HCT116 (cell line): ENCODE results near the gene NOL4L. TPM values are rescaled to one million over a fixed set of nuclear protein-coding genes. Genes with fewer than 3 reads are reported as not detected.

Experiments
- ATAC-seq: fragments of 200-7000 bp; cut with Tn5 transposase; 2 replicates; pipeline ENCODE4 v1.9.1; 2020; ENCODE audit warnings: mild to moderate bottlenecking, moderate library complexity
- BruUV-seq: library from RNA; stranded (reverse); fragments of 400-500 nt; replicated peaks from 2 replicates; lab custom pipeline; 2021; lab: Mats Ljungman, UMichigan
- CTCF ChIA-PET: fragments of 300-600 bp; sonication (Branson Sonifier 250); formaldehyde crosslinking; loops from one replicate; lab custom pipeline; 2021; ENCODE audit warnings: antibody characterized with exemption; lab: Charles Lee
- POLR2A ChIA-PET: fragments of 300-600, 350-600 bp; sonication (Branson Sonifier 250); formaldehyde crosslinking; loops from one replicate; lab custom pipeline; 2021; ENCODE audit warnings: antibody characterized with exemption; lab: Charles Lee
- RAD21 ChIA-PET, 2 experiments: fragments of 300-600 bp; sonication (Branson Sonifier 250); formaldehyde crosslinking; loops; one replicate each; lab custom pipeline; 2023; ENCODE audit warnings: low total read pairs in 2 of 2; ENCODE audit not compliant: uncharacterized antibody in 2 of 2, unreplicated experiment in 2 of 2, low non-redundant PET in 1 of 2; lab: Charles Lee
- DNase-seq: peaks from one replicate; pipeline ENCODE4 v3.0.0-alpha.2; 2010; ENCODE audit warnings: low read depth, low spot score
- H2AFZ ChIP-seq: fragments of 200-600 bp; shearing (Covaris generic), sonication (generic); 2 replicates; pipeline ENCODE4 v1.6.1; 2017; ENCODE audit warnings: low read depth, mixed run types, mixed read lengths, antibody characterized with exemption, low read length; ENCODE audit not compliant: poor library complexity, severe bottlenecking
- H3K27ac ChIP-seq: 2 replicates; pipeline ENCODE4 v1.5.1; 2012; ENCODE audit warnings: low read depth, low read length
- H3K27me3 ChIP-seq: fragments of 200-600 bp; sonication (generic); 2 replicates; pipeline ENCODE4 v1.6.1; 2016; ENCODE audit warnings: mixed run types, low read length, mixed read lengths; ENCODE audit not compliant: insufficient read depth
- H3K36me3 ChIP-seq, 2 experiments: fragments of 200-500 bp in 1 of 2; fragments of 200-600 bp in 1 of 2; sonication (Bioruptor generic) in 1 of 2; sonication (generic) in 1 of 2; 2 replicates each; pipeline versions ENCODE4 v1.5.1 to v1.6.1; 2014 to 2016; ENCODE audit warnings: low read length in 2 of 2, inconsistent platforms in 1 of 2, mixed read lengths in 1 of 2, mixed run types in 1 of 2; ENCODE audit not compliant: insufficient read depth in 2 of 2, control insufficient read depth in 1 of 2
- H3K4me1 ChIP-seq, 2 experiments: fragments of 200-600 bp in 1 of 2; sonication (generic) in 1 of 2; 2 replicates each; pipeline versions ENCODE4 v1.5.1 to v1.6.1; 2012 to 2017; ENCODE audit warnings: low read length in 2 of 2, inconsistent platforms in 1 of 2, mild to moderate bottlenecking in 1 of 2, mixed read lengths in 1 of 2, mixed run types in 1 of 2, moderate library complexity in 1 of 2; ENCODE audit not compliant: insufficient read depth in 2 of 2, control insufficient read depth in 1 of 2
- H3K4me2 ChIP-seq: fragments of 200-600 bp; sonication (generic); 2 replicates; pipeline ENCODE4 v1.6.1; 2017; ENCODE audit warnings: mixed run types, low read length, mixed read lengths
- H3K4me3 ChIP-seq, 2 experiments: fragments of 200-600 bp in 1 of 2; sonication (generic) in 1 of 2; replicated peaks in 1 of 2; 2 replicates each; pipeline ENCODE4 v1.5.1; 2011 to 2016; ENCODE audit warnings: low read length in 2 of 2, control low read depth in 1 of 2, low read depth in 1 of 2, mild to moderate bottlenecking in 1 of 2, mixed read lengths in 1 of 2, mixed run types in 1 of 2
- H3K79me2 ChIP-seq: fragments of 200-600 bp; sonication (generic); 2 replicates; pipeline ENCODE4 v1.6.1; 2017; ENCODE audit warnings: mild to moderate bottlenecking, mixed run types, low read length, moderate library complexity, mixed read lengths; ENCODE audit not compliant: insufficient read depth
- H3K9ac ChIP-seq: fragments of 200-600 bp; sonication (generic); 2 replicates; pipeline ENCODE4 v1.6.1; 2016; ENCODE audit warnings: low read length, mixed read lengths
- H3K9me2 ChIP-seq: fragments of 200-600 bp; sonication (generic), shearing (Covaris generic); 2 replicates; pipeline ENCODE4 v1.6.1; 2017; ENCODE audit warnings: mixed run types, mild to moderate bottlenecking, moderate library complexity; ENCODE audit not compliant: insufficient read depth
- H3K9me3 ChIP-seq, 2 experiments: fragments of 200-500 bp in 1 of 2; fragments of 200-600 bp in 1 of 2; sonication (Bioruptor generic) in 1 of 2; sonication (generic) in 1 of 2; 2 replicates each; pipeline ENCODE4 v1.6.1; 2014 to 2017; ENCODE audit warnings: low read length in 2 of 2, mixed read lengths in 2 of 2, inconsistent platforms in 1 of 2, low read depth in 1 of 2, mild to moderate bottlenecking in 1 of 2, mixed run types in 1 of 2, moderate library complexity in 1 of 2; ENCODE audit not compliant: control insufficient read depth in 1 of 2, insufficient read depth in 1 of 2
- H4K20me1 ChIP-seq: fragments of 200-600 bp; sonication (generic), shearing (Covaris generic); 2 replicates; pipeline ENCODE4 v1.6.1; 2017; ENCODE audit warnings: mixed run types, mild to moderate bottlenecking, moderate library complexity; ENCODE audit not compliant: insufficient read depth
- CBX3 ChIP-seq: IDR thresholded peaks from 2 replicates; pipeline ENCODE4 v1.6.1; 2012; ENCODE audit warnings: low read depth
- EGR1 ChIP-seq: IDR thresholded peaks from 2 replicates; pipeline ENCODE4 v1.6.1; 2012; ENCODE audit warnings: low read depth
- EZH2 ChIP-seq: fragments of 200-600 bp; sonication (generic); IDR thresholded peaks from 2 replicates; pipeline ENCODE4 v1.6.1; 2017; ENCODE audit warnings: antibody characterized with exemption, mixed run types
- EZH2phosphoT487 ChIP-seq: fragments of 200-600 bp; IDR thresholded peaks from 2 replicates; pipeline ENCODE4 v1.6.1; 2018; ENCODE audit warnings: antibody characterized with exemption, borderline replicate concordance
- JUND ChIP-seq: IDR thresholded peaks from 2 replicates; pipeline ENCODE4 v1.6.1; 2012
- POLR2AphosphoS5 ChIP-seq: IDR thresholded peaks from 2 replicates; pipeline ENCODE4 v1.6.1; 2011; ENCODE audit warnings: mild to moderate bottlenecking, low read depth, low read length, moderate library complexity
- RAD21 ChIP-seq: IDR thresholded peaks from 2 replicates; pipeline ENCODE4 v1.6.1; 2012; ENCODE audit warnings: low read depth, mild to moderate bottlenecking
- SIN3A ChIP-seq: IDR thresholded peaks from 2 replicates; pipeline ENCODE4 v1.6.1; 2012; ENCODE audit warnings: low read depth
- TCF7L2 ChIP-seq: IDR thresholded peaks from 2 replicates; pipeline ENCODE4 v1.7.0; 2011; ENCODE audit warnings: borderline replicate concordance, inconsistent platforms; ENCODE audit not compliant: insufficient read depth, insufficient read length; ENCODE audit errors: extremely low read depth
- YY1 ChIP-seq: IDR thresholded peaks from 2 replicates; pipeline ENCODE4 v1.6.1; 2011; ENCODE audit warnings: low read length, low read depth, moderate library complexity, mild to moderate bottlenecking; ENCODE audit not compliant: insufficient replicate concordance; ENCODE audit errors: extremely low read depth
- ZFX ChIP-seq: fragments of 450-650 bp; IDR thresholded peaks from 2 replicates; pipeline ENCODE4 v1.6.1; 2017
- ZNF274 ChIP-seq: fragments of 200-500 bp; sonication (Bioruptor generic); IDR thresholded peaks from 2 replicates; pipeline ENCODE4 v1.6.1; 2014; ENCODE audit warnings: mild to moderate bottlenecking, low read depth, low read length, inconsistent platforms
- intact Hi-C: fragments of 100-400 bp; cut with micrococcal nuclease; formaldehyde crosslinking; loops from 2 replicates; pipeline ENCODE4 v1.10.0; 2022
- total RNA-seq: library from RNA; stranded (reverse); gene quantifications from one replicate; pipeline ENCODE4 v1.2.1, GENCODE V29; 2021; ENCODE audit not compliant: unreplicated experiment

The NOL4L gene
- total RNA-seq, 1 experiment from 2014 or later, result 5.9 TPM

DNA sequence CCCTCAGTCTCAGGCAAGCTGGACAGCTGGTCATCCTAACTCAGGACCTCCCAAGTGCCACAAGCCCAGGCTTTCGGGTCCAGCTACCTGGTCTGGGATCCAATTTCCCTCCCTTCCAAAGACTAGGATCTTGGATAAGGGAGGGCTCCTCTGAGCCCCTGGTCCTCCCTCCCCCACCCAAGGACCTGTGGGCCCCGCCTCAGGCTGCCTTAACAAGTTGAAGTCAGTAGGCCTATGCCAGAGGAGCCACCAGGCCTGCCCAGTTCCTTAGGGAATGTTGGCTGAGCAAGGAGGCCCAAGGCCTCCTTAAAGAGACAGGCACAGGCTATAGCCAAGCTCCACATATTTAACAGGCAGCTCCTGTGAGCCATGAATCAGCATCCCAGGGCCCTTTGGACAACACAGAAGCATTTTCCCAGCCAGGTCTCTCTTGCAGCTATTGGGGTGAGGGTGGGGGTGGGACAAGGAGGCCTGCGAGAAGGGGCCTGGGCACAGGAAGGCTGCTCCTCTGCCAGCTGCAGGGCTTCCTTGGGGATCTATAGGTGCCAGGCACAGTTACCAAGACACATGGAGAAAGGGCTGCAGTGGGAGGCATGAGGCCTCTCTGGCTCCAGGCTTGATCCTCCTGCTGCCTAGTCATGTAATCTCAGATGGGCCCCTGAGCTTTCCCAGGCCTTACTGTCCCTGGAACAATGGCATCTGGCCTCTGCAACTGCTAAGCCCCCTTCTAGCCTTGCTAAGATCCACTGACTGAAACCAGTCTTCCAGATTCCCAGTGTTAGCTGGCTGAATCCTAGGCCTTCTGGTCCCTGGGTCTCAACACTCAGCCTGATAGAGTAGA, 27.4 kb upstream of the NOL4L start:
- DNase-seq, result no peak
- Histone ChIP-seq H3K4me1 (no peaks in the 10 kb centered on the region), H3K4me2 (no peak overlapping the region), H3K9me2 (no peaks in the 10 kb centered on the region), H2AFZ (no peak overlapping the region), H3K4me3 (no peak overlapping the region), H3K9ac (no peak overlapping the region), H3K27ac (no peak overlapping the region), H3K36me3 (no peaks in the 10 kb centered on the region), H3K79me2 (no peaks in the 10 kb centered on the region), H3K9me3 (no peaks in the 10 kb centered on the region), H4K20me1 (no peaks in the 10 kb centered on the region), H3K27me3 (no peaks in the 10 kb centered on the region)
- intact Hi-C loops, result no loop called here
- no TSS peak for BruUV-seq
- no peak for ATAC-seq
- TF ChIP-seq EZH2, result no peak
- TF ChIP-seq YY1, result no peak
- no peak for TF ChIP-seq ZNF274
- TF ChIP-seq RAD21, result no peak
- no peak for TF ChIP-seq SIN3A
- TF ChIP-seq POLR2AphosphoS5, result no peak
- TF ChIP-seq JUND, result no peak
- no peak for TF ChIP-seq CBX3
- no peak for TF ChIP-seq EGR1
- ChIA-PET POLR2A (no interaction called here), RAD21 (no interaction called here), CTCF (no interaction called here)

GRCh38 chr20:32611868-32612267, 26.7 kb upstream of the NOL4L start:
- Histone ChIP-seq H4K20me1 (no peaks in the 10 kb centered on the region), H3K36me3 (no peaks in the 10 kb centered on the region), H3K4me2 (no peak overlapping the region), H3K4me1 (no peaks in the 10 kb centered on the region), H3K79me2 (no peaks in the 10 kb centered on the region), H3K27ac (no peak overlapping the region), H3K4me3 (no peak overlapping the region), H3K27me3 (no peaks in the 10 kb centered on the region), H2AFZ (no peak overlapping the region), H3K9me2 (no peaks in the 10 kb centered on the region), H3K9me3 (no peaks in the 10 kb centered on the region), H3K9ac (no peak overlapping the region)
- ChIA-PET CTCF (no interaction called here), POLR2A (no interaction called here), RAD21 (no interaction called here)
- no peak for ATAC-seq
- TF ChIP-seq TCF7L2 (no peak), EZH2phosphoT487 (no peak), CBX3 (no peak), YY1 (no peak), ZFX (no peak), RAD21 (no peak), EZH2 (no peak), POLR2AphosphoS5 (no peak)
- no peak for DNase-seq
- no TSS peak for BruUV-seq
- intact Hi-C loops, result no loop called here
